Prostate gland (tissue), 2 donors: ENCODE measurements around the gene ADIPOR2. TPM values are rescaled to one million over a fixed set of nuclear protein-coding genes. Genes with fewer than 3 reads are reported as not detected.
A peak's percentile ranks its signal among the peaks of the same experiment; 100 is the strongest.

ENCODE experiments used
- DNase-seq: peaks from one replicate; pipeline ENCODE4 v3.0.0-alpha.2; 2019; ENCODE audit warnings: low spot score
- H3K27ac ChIP-seq, 2 donors: fragments of 200-600 bp; sonication (generic); 2 replicates each; pipeline ENCODE4 v1.5.1; 2017 to 2019
- H3K27me3 ChIP-seq: fragments of 200-600 bp; sonication (generic); replicated peaks from 2 replicates; pipeline ENCODE4 v1.5.1; 2019; ENCODE audit not compliant: insufficient read depth
- H3K36me3 ChIP-seq, 2 donors: fragments of 200-600 bp; sonication (generic); 1 replicate in 1 of 2; 2 replicates in 1 of 2; pipeline versions ENCODE4 v1.5.1 to v1.8.1; 2017 to 2019
- H3K4me1 ChIP-seq: fragments of 200-600 bp; sonication (generic); replicated peaks from 2 replicates; pipeline ENCODE4 v1.5.1; 2019
- H3K4me3 ChIP-seq, 2 donors: fragments of 200-600 bp; sonication (generic); 2 replicates each; pipeline ENCODE4 v1.5.1; 2017 to 2019
- H3K9me3 ChIP-seq: fragments of 200-600 bp; sonication (generic); 2 replicates; pipeline ENCODE4 v1.5.1; 2017
- CTCF ChIP-seq, 4 experiments: fragments of 200-600 bp in 2 of 4; fragments of 450-650 bp in 2 of 4; sonication (generic) in 2 of 4; IDR thresholded peaks; 1 replicate in 3 of 4; 2 replicates in 1 of 4; pipeline ENCODE4 v1.5.1; 2016 to 2019; ENCODE audit warnings: antibody characterized with exemption in 4 of 4, mild to moderate bottlenecking in 2 of 4, moderate library complexity in 2 of 4
- POLR2A ChIP-seq: fragments of 450-650 bp; IDR thresholded peaks from one replicate; pipeline ENCODE4 v1.6.1; 2016; ENCODE audit warnings: antibody characterized with exemption, mild to moderate bottlenecking
- POLR2AphosphoS5 ChIP-seq: sonication (generic); formaldehyde crosslinking; IDR thresholded peaks from one replicate; pipeline ENCODE4 v1.6.1; 2017; ENCODE audit warnings: antibody characterized with exemption
- WGBS: methylation state at CpG from one replicate; pipeline ENCODE4 v1.1.5; 2018; 5-methylcytosine and 5-hydroxymethylcytosine counted together
- intact Hi-C: fragments of 100-400 bp; cut with DNase I; formaldehyde crosslinking; loops from one replicate; pipeline ENCODE4 v1.14.2; 2022
- total RNA-seq, 2 donors: library from RNA; depleted of rRNA; stranded (reverse); fragments of >200 nt; gene quantifications; one replicate each; pipeline ENCODE4 v1.1.0, GENCODE V29; 2016

The ADIPOR2 gene
- total RNA-seq, 2 donors from 2014 or later, result 23.7 to 46.2 TPM

GRCh38 chr12:1663440-1664132 lies 27.3 kb upstream of the ADIPOR2 start:
- no peaks in the 10 kb centered on the region for H3K9me3 ChIP-seq
- no peaks in the 10 kb centered on the region for H3K27me3 ChIP-seq
- no peaks in the 10 kb centered on the region for H3K4me1 ChIP-seq
- H3K36me3 ChIP-seq, result no peaks in the 10 kb centered on the region
- WGBS, result 88% methylated on average over 11 of the region's 11 CpGs
- H3K4me3 ChIP-seq, result no peak overlapping the region
- intact Hi-C loops, result no loop called here
- TF ChIP-seq POLR2AphosphoS5, result no peak
- TF ChIP-seq CTCF (IDR thresholded peaks at IDR 0.05), result no peak
- no peak for TF ChIP-seq POLR2A
- peak overlapping the region in 1 of 2 donors; percentile 60 for H3K27ac ChIP-seq
- no peak for DNase-seq

GRCh38 chr12:1665366-1665765 lies 25.5 kb upstream of the ADIPOR2 start:
- TF ChIP-seq CTCF (IDR thresholded peaks at IDR 0.05) (no peak), POLR2AphosphoS5 (no peak), POLR2A (no peak)
- Histone ChIP-seq H3K9me3 (no peaks in the 10 kb centered on the region), H3K36me3 (no peaks in the 10 kb centered on the region), H3K27ac (no peak overlapping the region), H3K27me3 (no peaks in the 10 kb centered on the region), H3K4me3 (no peak overlapping the region), H3K4me1 (no peaks in the 10 kb centered on the region)
- WGBS, result 95% methylated on average over 2 of the region's 2 CpGs
- DNase-seq, result no peak
- intact Hi-C loops, result no loop called here

DNA sequence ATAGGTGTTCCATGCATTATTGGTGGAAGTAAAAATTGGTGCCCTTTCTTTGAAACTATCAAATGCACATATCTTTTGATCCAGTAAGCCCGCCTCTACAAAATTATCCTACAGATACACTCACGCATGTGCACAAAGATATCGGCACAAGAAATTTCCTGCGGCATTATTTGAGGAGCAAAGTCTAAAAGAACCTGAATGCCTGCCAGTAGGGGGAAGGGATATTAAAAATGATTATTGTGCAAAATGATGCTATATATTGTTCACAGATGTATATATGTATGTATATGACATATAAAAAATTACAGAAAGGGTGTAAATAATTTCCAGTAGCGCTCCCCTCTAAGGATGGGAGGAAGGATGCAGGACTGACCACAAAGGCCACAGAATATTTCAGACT lies 24.7 kb upstream of the ADIPOR2 start:
- no peaks in the 10 kb centered on the region for H3K4me1 ChIP-seq
- DNase-seq, result no peak
- peak overlapping the region in 1 of 2 donors; percentile 26 for H3K27ac ChIP-seq
- no peak overlapping the region for H3K4me3 ChIP-seq
- no peaks in the 10 kb centered on the region for H3K27me3 ChIP-seq
- WGBS, result 71% methylated on average over 5 of the region's 5 CpGs
- no peaks in the 10 kb centered on the region for H3K9me3 ChIP-seq
- intact Hi-C loops, result no loop called here
- TF ChIP-seq POLR2AphosphoS5 (no peak), POLR2A (no peak), CTCF (IDR thresholded peaks at IDR 0.05) (no peak)
- H3K36me3 ChIP-seq, result no peaks in the 10 kb centered on the region

GRCh38 chr12:1666685-1667162 lies 24.1 kb upstream of the ADIPOR2 start:
- no peak overlapping the region for H3K4me3 ChIP-seq
- no peak for DNase-seq
- 6% methylated on average over 2 of the region's 2 CpGs for WGBS
- no peaks in the 10 kb centered on the region for H3K36me3 ChIP-seq
- peak; percentile 43 for TF ChIP-seq POLR2AphosphoS5
- no peak for TF ChIP-seq CTCF (IDR thresholded peaks at IDR 0.05)
- H3K27me3 ChIP-seq, result no peaks in the 10 kb centered on the region
- intact Hi-C loops, result no loop called here
- H3K9me3 ChIP-seq, result no peaks in the 10 kb centered on the region
- H3K27ac ChIP-seq, result peak overlapping the region in 1 of 2 donors; percentile 26
- H3K4me1 ChIP-seq, result no peaks in the 10 kb centered on the region
